ENCODE data around the gene CPSF3.

CPSF3 gene

GRCh38 chr2:9423100-9423921 is at the start of gene CPSF3, which contains the start of gene ITGB1BP1:
Gene CPSF3, plus strand, starts transcription at chr2:9423654. Its CDS starts 120 bp downstream, at chr2:9423774.
Gene ITGB1BP1, minus strand, starts transcription at chr2:9423528. Its CDS starts 4,831 bp downstream, at chr2:9418697.
- DNase-seq (ENCODE audit: low read depth) = peak; percentile 95

- no peak for DNase-seq (ENCODE audit: low read depth)
These were observed 49.3 kb upstream of the CPSF3 start for GRCh38 chr2:9374071-9374730.

GRCh38 chr2:9375857-9376428 is 47.5 kb upstream of the CPSF3 start:
- no peak for DNase-seq (ENCODE audit: low read depth)

- no peak for DNase-seq (ENCODE audit: low read depth)
These were observed 45.9 kb upstream of the CPSF3 start for GRCh38 chr2:9377461-9378097.

GRCh38 chr2:9378433-9379390 is 44.7 kb upstream of the CPSF3 start:
- no peak for DNase-seq (ENCODE audit: low read depth)

GRCh38 chr2:9379391-9379755 is 44.1 kb upstream of the CPSF3 start:
- no peak for DNase-seq (ENCODE audit: low read depth)

GRCh38 chr2:9380702-9381628 is 42.5 kb upstream of the CPSF3 start:
- no peak for DNase-seq (ENCODE audit: low read depth)

GRCh38 chr2:9382604-9383235 is 40.7 kb upstream of the CPSF3 start:
- DNase-seq (ENCODE audit: low read depth) = no peak

GRCh38 chr2:9384521-9384920 is 38.9 kb upstream of the CPSF3 start:
- no peak for DNase-seq (ENCODE audit: low read depth)

GRCh38 chr2:9385841-9386240 is 37.6 kb upstream of the CPSF3 start:
- no peak for DNase-seq (ENCODE audit: low read depth)

GRCh38 chr2:9388199-9388681 is 35.2 kb upstream of the CPSF3 start:
- no peak for DNase-seq (ENCODE audit: low read depth)

- DNase-seq (ENCODE audit: low read depth) = no peak
These were observed 34.2 kb upstream of the CPSF3 start for GRCh38 chr2:9388950-9389911.

- no peak for DNase-seq (ENCODE audit: low read depth)
These were observed 33.2 kb upstream of the CPSF3 start for GRCh38 chr2:9390151-9390850.

GRCh38 chr2:9390991-9391390 is 32.5 kb upstream of the CPSF3 start:
- no peak for DNase-seq (ENCODE audit: low read depth)

GRCh38 chr2:9391961-9392720 is 31.3 kb upstream of the CPSF3 start:
- no peak for DNase-seq (ENCODE audit: low read depth)

- DNase-seq (ENCODE audit: low read depth) = no peak
These were observed 30.3 kb upstream of the CPSF3 start for GRCh38 chr2:9392898-9393765.

Measured in stimulated activated CD8-positive, alpha-beta memory T cell treated with anti-CD3 and anti-CD28 coated beads, Interleukin-12 subunit alpha, Interleukin-12 subunit beta, amount 100 ng/mL, for 1 hour (primary cell).